Measurements from ENCODE around the gene IQCH.
"Not testable (repeated sequence)": the region's sequence is repeated elsewhere in the genome, so short reads cannot be mapped to it uniquely, and the experiment has no call there.

The IQCH gene

GRCh38 chr15:67240235-67241131 lies 14.1 kb upstream of the IQCH start:
- no peak overlapping the region for H3K4me3 ChIP-seq (ENCODE audit: low read depth in 1 of 2, low read length in 1 of 2)
- no peaks in the 10 kb centered on the region for H3K9me3 ChIP-seq
- H3K27ac ChIP-seq = no peak overlapping the region
- H3K27me3 ChIP-seq = no peaks in the 10 kb centered on the region
- H3K4me1 ChIP-seq (ENCODE audit: control insufficient read depth in 1 of 2, insufficient read depth in 1 of 2, low read depth in 1 of 2, low read length in 1 of 2) = peaks cover 12 to 19% of the 10 kb centered on the region in 2 experiments
- peaks cover 3% of the 10 kb centered on the region for H3K36me3 ChIP-seq
- no peak for TF ChIP-seq CTCF (IDR thresholded peaks at IDR 0.05)

- no peak for TF ChIP-seq CTCF (IDR thresholded peaks at IDR 0.05)
- Histone ChIP-seq H3K9me3 (no peaks in the 10 kb centered on the region), H3K27me3 (no peaks in the 10 kb centered on the region), H3K4me3 (ENCODE audit: low read depth in 1 of 2, low read length in 1 of 2) (no peak overlapping the region), H3K36me3 (peaks cover 5% of the 10 kb centered on the region), H3K4me1 (ENCODE audit: control insufficient read depth in 1 of 2, insufficient read depth in 1 of 2, low read depth in 1 of 2, low read length in 1 of 2) (peaks cover 12 to 19% of the 10 kb centered on the region in 2 experiments), H3K27ac (no peak overlapping the region)
Measured at GRCh38 chr15:67241132-67241855, 13.3 kb upstream of the IQCH start.

- peaks cover 12 to 19% of the 10 kb centered on the region in 2 experiments for H3K4me1 ChIP-seq (ENCODE audit: control insufficient read depth in 1 of 2, insufficient read depth in 1 of 2, low read depth in 1 of 2, low read length in 1 of 2)
- H3K4me3 ChIP-seq (ENCODE audit: low read depth in 1 of 2, low read length in 1 of 2) = no peak overlapping the region
- no peaks in the 10 kb centered on the region for H3K27me3 ChIP-seq
- H3K9me3 ChIP-seq = no peaks in the 10 kb centered on the region
- TF ChIP-seq CTCF (IDR thresholded peaks at IDR 0.05) = no peak
- H3K27ac ChIP-seq = no peak overlapping the region
- H3K36me3 ChIP-seq = peaks cover 4% of the 10 kb centered on the region
Measured at GRCh38 chr15:67242708-67243111, 11.9 kb upstream of the IQCH start.

- Histone ChIP-seq H3K27ac (no peak overlapping the region), H3K4me3 (ENCODE audit: low read depth in 1 of 2, low read length in 1 of 2) (no peak overlapping the region), H3K4me1 (ENCODE audit: control insufficient read depth in 1 of 2, insufficient read depth in 1 of 2, low read depth in 1 of 2, low read length in 1 of 2) (peaks cover 12 to 18% of the 10 kb centered on the region in 2 experiments), H3K9me3 (no peaks in the 10 kb centered on the region), H3K36me3 (peaks cover 4% of the 10 kb centered on the region), H3K27me3 (no peaks in the 10 kb centered on the region)
- no peak for TF ChIP-seq CTCF (IDR thresholded peaks at IDR 0.05)
Measured at GRCh38 chr15:67244971-67245478, 9.6 kb upstream of the IQCH start.

- not testable (repeated sequence) for H3K27ac ChIP-seq; H3K9me3 ChIP-seq; H3K4me1 ChIP-seq (ENCODE audit: control insufficient read depth in 1 of 2, insufficient read depth in 1 of 2, low read depth in 1 of 2, low read length in 1 of 2); H3K27me3 ChIP-seq; H3K4me3 ChIP-seq (ENCODE audit: low read depth in 1 of 2, low read length in 1 of 2); H3K36me3 ChIP-seq
Measured at GRCh38 chr15:67246606-67247005, 8.0 kb upstream of the IQCH start.

Data from neutrophil (primary cell).